Measurements from ENCODE around the gene MYG1.

DNA sequence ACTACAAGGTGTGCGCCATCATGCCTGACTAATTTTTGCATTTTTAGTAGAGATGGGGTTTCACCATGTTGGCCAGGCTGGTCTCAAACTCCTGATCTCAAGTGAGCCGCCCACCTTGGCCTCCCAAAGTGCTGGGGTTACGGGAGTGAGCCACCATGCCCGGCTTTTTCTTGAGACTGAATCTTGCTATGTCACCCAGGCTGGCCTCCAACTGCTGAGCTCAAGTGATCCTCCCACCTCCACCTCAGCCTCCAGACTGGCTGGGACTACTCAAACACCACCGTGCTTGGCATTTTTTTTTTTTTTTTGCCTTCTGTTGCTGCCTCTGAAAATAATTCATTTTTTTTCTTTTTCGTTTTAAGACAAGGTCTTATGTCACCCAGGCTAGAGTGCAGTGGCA, 39.6 kb upstream of the MYG1 start:
- TF ChIP-seq JUN (IDR thresholded peaks at IDR 0.05; ENCODE audit: borderline replicate concordance, insufficient read depth, insufficient read length, low read depth): no peak
- TF ChIP-seq, protein P1, sequence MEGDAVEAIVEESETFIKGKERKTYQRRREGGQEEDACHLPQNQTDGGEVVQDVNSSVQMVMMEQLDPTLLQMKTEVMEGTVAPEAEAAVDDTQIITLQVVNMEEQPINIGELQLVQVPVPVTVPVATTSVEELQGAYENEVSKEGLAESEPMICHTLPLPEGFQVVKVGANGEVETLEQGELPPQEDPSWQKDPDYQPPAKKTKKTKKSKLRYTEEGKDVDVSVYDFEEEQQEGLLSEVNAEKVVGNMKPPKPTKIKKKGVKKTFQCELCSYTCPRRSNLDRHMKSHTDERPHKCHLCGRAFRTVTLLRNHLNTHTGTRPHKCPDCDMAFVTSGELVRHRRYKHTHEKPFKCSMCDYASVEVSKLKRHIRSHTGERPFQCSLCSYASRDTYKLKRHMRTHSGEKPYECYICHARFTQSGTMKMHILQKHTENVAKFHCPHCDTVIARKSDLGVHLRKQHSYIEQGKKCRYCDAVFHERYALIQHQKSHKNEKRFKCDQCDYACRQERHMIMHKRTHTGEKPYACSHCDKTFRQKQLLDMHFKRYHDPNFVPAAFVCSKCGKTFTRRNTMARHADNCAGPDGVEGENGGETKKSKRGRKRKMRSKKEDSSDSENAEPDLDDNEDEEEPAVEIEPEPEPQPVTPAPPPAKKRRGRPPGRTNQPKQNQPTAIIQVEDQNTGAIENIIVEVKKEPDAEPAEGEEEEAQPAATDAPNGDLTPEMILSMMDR (IDR thresholded peaks at IDR 0.05; ENCODE audit: extremely low read depth in 1 of 2, insufficient read depth in 1 of 2, low read depth in 1 of 2, low read length in 2 of 2): no peak

Data from endothelial cell of umbilical vein (primary cell).